Right lobe of liver (tissue), 4 donors: ENCODE data around the gene DLG5.

ENCODE experiments used
- POLR2A ChIP-seq: fragments of 450-650 bp; IDR thresholded peaks from one replicate; pipeline ENCODE4 v1.6.1; 2017; ENCODE audit warnings: antibody characterized with exemption, mild to moderate bottlenecking
- TF ChIP-seq, protein P1 (sequence below), 4 donors: fragments of 200-600 bp in 3 of 4; fragments of 450-650 bp in 1 of 4; IDR thresholded peaks; one replicate each; pipeline versions ENCODE4 v1.5.1 to v1.8.0; 2016 to 2022; ENCODE audit warnings: antibody characterized with exemption in 4 of 4, mild to moderate bottlenecking in 2 of 4
- donor health status: DM: no; HTN: no; CAD: no.
- donor health status: DM: no; HTN: no; CAD: no.
- donor health status: DM: no; HTN: yes; CAD: no.

DNA sequence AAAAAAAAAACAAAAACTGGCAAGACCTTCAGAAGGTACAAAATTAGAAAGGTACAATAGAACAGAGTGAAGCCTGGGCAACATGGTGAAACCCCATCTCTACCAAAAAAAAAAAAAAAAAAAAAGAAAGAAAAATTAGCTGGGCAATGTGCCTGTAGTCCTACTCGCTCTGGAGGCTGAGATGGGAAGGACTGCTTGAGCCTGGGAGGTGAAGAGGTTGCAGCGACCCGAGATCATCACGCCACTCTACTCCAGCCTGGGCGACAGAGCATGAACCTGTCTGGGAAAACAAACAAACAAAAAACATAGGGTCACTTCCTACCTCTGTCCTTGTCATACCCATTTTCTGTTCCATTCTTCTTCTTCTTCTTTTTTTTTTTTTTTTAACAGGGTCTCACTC is 45.6 kb upstream of the DLG5 start:
- TF ChIP-seq, protein P1, sequence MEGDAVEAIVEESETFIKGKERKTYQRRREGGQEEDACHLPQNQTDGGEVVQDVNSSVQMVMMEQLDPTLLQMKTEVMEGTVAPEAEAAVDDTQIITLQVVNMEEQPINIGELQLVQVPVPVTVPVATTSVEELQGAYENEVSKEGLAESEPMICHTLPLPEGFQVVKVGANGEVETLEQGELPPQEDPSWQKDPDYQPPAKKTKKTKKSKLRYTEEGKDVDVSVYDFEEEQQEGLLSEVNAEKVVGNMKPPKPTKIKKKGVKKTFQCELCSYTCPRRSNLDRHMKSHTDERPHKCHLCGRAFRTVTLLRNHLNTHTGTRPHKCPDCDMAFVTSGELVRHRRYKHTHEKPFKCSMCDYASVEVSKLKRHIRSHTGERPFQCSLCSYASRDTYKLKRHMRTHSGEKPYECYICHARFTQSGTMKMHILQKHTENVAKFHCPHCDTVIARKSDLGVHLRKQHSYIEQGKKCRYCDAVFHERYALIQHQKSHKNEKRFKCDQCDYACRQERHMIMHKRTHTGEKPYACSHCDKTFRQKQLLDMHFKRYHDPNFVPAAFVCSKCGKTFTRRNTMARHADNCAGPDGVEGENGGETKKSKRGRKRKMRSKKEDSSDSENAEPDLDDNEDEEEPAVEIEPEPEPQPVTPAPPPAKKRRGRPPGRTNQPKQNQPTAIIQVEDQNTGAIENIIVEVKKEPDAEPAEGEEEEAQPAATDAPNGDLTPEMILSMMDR (IDR thresholded peaks at IDR 0.05) = no peak
- no peak for TF ChIP-seq POLR2A
